Upper lobe of left lung (tissue), 6 donors: ENCODE measurements around the gene HSPA4. TPM values are rescaled to one million over a fixed set of nuclear protein-coding genes. Genes with fewer than 3 reads are reported as not detected.

Source experiments
- ATAC-seq, 2 donors: fragments of 200-7000 bp; cut with Tn5 transposase; one replicate each; pipeline ENCODE4 v1.9.1; 2022; ENCODE audit warnings: mild to moderate bottlenecking in 2 of 2, moderate library complexity in 2 of 2; ENCODE audit not compliant: low FRiP score in 2 of 2
- DNase-seq, 2 donors: peaks; one replicate each; pipeline ENCODE4 v3.0.0-alpha.2; 2019 to 2020
- H3K27ac ChIP-seq, 4 donors: fragments of 200-600 bp; sonication (generic); one replicate each; pipeline ENCODE4 v1.5.1; 2016 to 2019
- H3K27me3 ChIP-seq, 4 donors: fragments of 200-600 bp; sonication (generic); one replicate each; pipeline ENCODE4 v1.5.1; 2017 to 2019
- H3K36me3 ChIP-seq, 4 donors: fragments of 200-600 bp; sonication (generic); one replicate each; pipeline ENCODE4 v1.5.1; 2016 to 2019
- H3K4me1 ChIP-seq, 4 donors: fragments of 200-600 bp; sonication (generic); one replicate each; pipeline ENCODE4 v1.5.1; 2018 to 2019
- H3K4me3 ChIP-seq, 4 donors: fragments of 200-600 bp; sonication (generic); one replicate each; pipeline ENCODE4 v1.5.1; 2017 to 2019; ENCODE audit warnings: mild to moderate bottlenecking in 2 of 4, moderate library complexity in 1 of 4
- H3K9me3 ChIP-seq, 4 donors: fragments of 200-600 bp; sonication (generic); one replicate each; pipeline ENCODE4 v1.5.1; 2018 to 2019
- CTCF ChIP-seq, 6 experiments: fragments of 450-650 bp in 4 of 6; fragments of 200-600 bp in 2 of 6; sonication (generic) in 2 of 6; IDR thresholded peaks; one replicate each; pipeline ENCODE4 v1.5.1; 2016 to 2019; ENCODE audit warnings: antibody characterized with exemption in 6 of 6
- EP300 ChIP-seq, 4 donors: sonication (generic); formaldehyde crosslinking; IDR thresholded peaks; one replicate each; pipeline ENCODE4 v1.5.1; 2017; ENCODE audit warnings: antibody characterized with exemption in 4 of 4, control low read depth in 2 of 4
- POLR2A ChIP-seq, 4 donors: fragments of 450-650 bp; IDR thresholded peaks; one replicate each; pipeline ENCODE4 v1.5.1; 2016 to 2017; ENCODE audit warnings: antibody characterized with exemption in 4 of 4, mild to moderate bottlenecking in 2 of 4
- POLR2AphosphoS5 ChIP-seq, 2 donors: sonication (generic); formaldehyde crosslinking; IDR thresholded peaks; one replicate each; pipeline ENCODE4 v1.5.1; 2017; ENCODE audit warnings: antibody characterized with exemption in 2 of 2
- WGBS, 2 donors: methylation state at CpG; one replicate each; pipeline ENCODE4 v1.1.5; 2017 to 2018; 5-methylcytosine and 5-hydroxymethylcytosine counted together
- total RNA-seq, 6 donors: library from RNA; depleted of rRNA in 4 of 6; stranded (reverse); fragments of >200 nt in 4 of 6; gene quantifications; one replicate each; pipeline versions ENCODE4 v1.1.0 to v1.2.1, GENCODE V29; 2016 to 2021
- donor health status: DM: no; HTN: no; CAD: no; lungs with moderate emphysema.
- donor health status: DM: no; HTN: yes; CAD: no; lungs with severe emphysema.

Gene HSPA4
- total RNA-seq, 6 donors from 2014 or later, result 27.2 to 59.1 (median 56.7) TPM

GRCh38 chr5:133054697-133055471 lies 3.1 kb downstream of the HSPA4 start:
- Histone ChIP-seq H3K9me3 (no peaks in the 10 kb centered on the region), H3K27me3 (no peaks in the 10 kb centered on the region), H3K4me3 (no peak overlapping the region), H3K36me3 (peaks cover 0 to 3% (median 0%) of the 10 kb centered on the region in 4 donors), H3K27ac (no peak overlapping the region), H3K4me1 (peaks cover 31 to 41% (median 37%) of the 10 kb centered on the region in 4 donors)
- 91 to 93% methylated on average over 7 of the region's 7 CpGs for WGBS, 2 donors
- TF ChIP-seq EP300 (IDR thresholded peaks at IDR 0.05) (no peak), POLR2AphosphoS5 (IDR thresholded peaks at IDR 0.05) (no peak), POLR2A (IDR thresholded peaks at IDR 0.05) (no peak), CTCF (IDR thresholded peaks at IDR 0.05) (no peak)
- no peak for ATAC-seq
- DNase-seq, result no peak

GRCh38 chr5:133056891-133057290 lies 5.1 kb downstream of the HSPA4 start:
- TF ChIP-seq EP300 (IDR thresholded peaks at IDR 0.05), result no peak
- TF ChIP-seq POLR2A (IDR thresholded peaks at IDR 0.05), result no peak
- no peak for TF ChIP-seq CTCF (IDR thresholded peaks at IDR 0.05)
- TF ChIP-seq POLR2AphosphoS5 (IDR thresholded peaks at IDR 0.05), result no peak
- WGBS, 2 donors, result 80 to 94% methylated on average over 1 of the region's 1 CpG
- no peak for DNase-seq
- peaks cover 0 to 3% (median 0%) of the 10 kb centered on the region in 4 donors for H3K36me3 ChIP-seq
- ATAC-seq, result no peak
- H3K4me1 ChIP-seq, result peaks cover 22 to 32% (median 27%) of the 10 kb centered on the region in 4 donors
- H3K27me3 ChIP-seq, result no peaks in the 10 kb centered on the region
- H3K27ac ChIP-seq, result no peak overlapping the region
- no peaks in the 10 kb centered on the region for H3K9me3 ChIP-seq
- no peak overlapping the region for H3K4me3 ChIP-seq

- H3K4me3 ChIP-seq, result no peak overlapping the region
- TF ChIP-seq EP300 (IDR thresholded peaks at IDR 0.05) (no peak), POLR2AphosphoS5 (IDR thresholded peaks at IDR 0.05) (no peak), POLR2A (IDR thresholded peaks at IDR 0.05) (no peak), CTCF (IDR thresholded peaks at IDR 0.05) (no peak)
- ATAC-seq (no peak), DNase-seq (no peak)
- no peaks in the 10 kb centered on the region for H3K27me3 ChIP-seq
- peaks cover 14 to 38% (median 19%) of the 10 kb centered on the region in 4 donors for H3K4me1 ChIP-seq
- peaks cover 0 to 3% (median 0%) of the 10 kb centered on the region in 4 donors for H3K36me3 ChIP-seq
- no peaks in the 10 kb centered on the region for H3K9me3 ChIP-seq
- 85 to 88% methylated on average over 3 of the region's 3 CpGs for WGBS, 2 donors
- no peak overlapping the region for H3K27ac ChIP-seq
Observed at GRCh38 chr5:133059621-133060020, 7.8 kb downstream of the HSPA4 start.

- 48 to 54% methylated on average over 1 of the region's 1 CpG for WGBS, 2 donors
Observed at GRCh38 chr5:133062276-133062675, 10.5 kb downstream of the HSPA4 start.

More at GRCh38 chr5:133062276-133062675, 10.5 kb downstream of the HSPA4 start:
- no peak for DNase-seq
- TF ChIP-seq POLR2AphosphoS5 (IDR thresholded peaks at IDR 0.05) (no peak), CTCF (IDR thresholded peaks at IDR 0.05) (no peak), POLR2A (IDR thresholded peaks at IDR 0.05) (no peak), EP300 (IDR thresholded peaks at IDR 0.05) (no peak)
- Histone ChIP-seq H3K36me3 (peaks cover 5 to 16% (median 10%) of the 10 kb centered on the region in 4 donors), H3K4me3 (no peak overlapping the region), H3K27ac (no peak overlapping the region), H3K4me1 (peaks cover 8 to 37% (median 14%) of the 10 kb centered on the region in 4 donors), H3K9me3 (no peaks in the 10 kb centered on the region), H3K27me3 (no peaks in the 10 kb centered on the region)
- ATAC-seq, result no peak
